ENCODE measurements around the gene PDE6B. TPM values are rescaled to one million over a fixed set of nuclear protein-coding genes. Genes with fewer than 3 reads are reported as not detected.

The PDE6B gene
- total RNA-seq, 1 donor from 2014 or later, result 2.1 TPM

DNA sequence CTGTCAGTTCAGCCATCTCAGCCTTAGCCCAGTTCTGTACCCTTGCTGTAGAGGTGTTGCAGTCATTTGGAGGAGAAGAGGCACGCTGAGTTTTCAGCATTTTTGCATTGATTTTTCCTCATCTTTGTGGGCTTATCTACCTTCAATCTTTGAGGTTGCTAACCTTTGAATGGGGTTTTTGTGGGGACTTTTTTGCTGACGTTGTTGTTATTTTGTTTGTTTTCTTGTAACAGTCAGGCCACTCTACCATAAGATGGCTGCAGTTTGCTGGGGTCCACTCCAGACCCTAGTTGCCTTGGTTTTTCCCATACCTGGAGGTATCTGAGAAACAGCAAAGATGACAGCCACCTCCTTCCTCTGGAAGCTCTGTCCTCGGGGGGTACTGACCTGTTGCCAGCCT, 26.4 kb upstream of the PDE6B start:
- DNase-seq (no peak), ATAC-seq (no peak)
- intact Hi-C loops (cut with micrococcal nuclease), result no loop called here

DNA sequence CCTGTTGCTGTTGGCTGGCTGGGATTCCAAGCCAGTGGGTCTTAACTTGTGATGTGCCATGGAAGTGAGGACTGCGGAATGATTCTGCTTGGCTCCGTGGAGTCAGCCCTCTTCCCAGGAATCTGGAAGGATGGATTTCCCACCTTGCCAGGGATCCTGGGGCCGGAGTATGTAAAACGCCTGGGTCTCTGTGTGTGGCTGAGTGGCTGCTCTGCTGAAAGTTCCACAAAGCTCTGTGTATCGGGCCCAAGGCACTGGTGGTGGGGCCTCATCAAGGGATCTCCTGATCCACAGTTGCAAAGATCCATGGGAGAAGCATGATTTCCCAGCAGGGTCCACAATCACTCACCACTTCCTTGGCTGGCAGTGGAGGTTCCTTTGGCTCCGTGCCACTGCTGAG, 25.2 kb upstream of the PDE6B start:
- intact Hi-C loops (cut with micrococcal nuclease), result no loop called here
- DNase-seq (no peak), ATAC-seq (no peak)

DNA sequence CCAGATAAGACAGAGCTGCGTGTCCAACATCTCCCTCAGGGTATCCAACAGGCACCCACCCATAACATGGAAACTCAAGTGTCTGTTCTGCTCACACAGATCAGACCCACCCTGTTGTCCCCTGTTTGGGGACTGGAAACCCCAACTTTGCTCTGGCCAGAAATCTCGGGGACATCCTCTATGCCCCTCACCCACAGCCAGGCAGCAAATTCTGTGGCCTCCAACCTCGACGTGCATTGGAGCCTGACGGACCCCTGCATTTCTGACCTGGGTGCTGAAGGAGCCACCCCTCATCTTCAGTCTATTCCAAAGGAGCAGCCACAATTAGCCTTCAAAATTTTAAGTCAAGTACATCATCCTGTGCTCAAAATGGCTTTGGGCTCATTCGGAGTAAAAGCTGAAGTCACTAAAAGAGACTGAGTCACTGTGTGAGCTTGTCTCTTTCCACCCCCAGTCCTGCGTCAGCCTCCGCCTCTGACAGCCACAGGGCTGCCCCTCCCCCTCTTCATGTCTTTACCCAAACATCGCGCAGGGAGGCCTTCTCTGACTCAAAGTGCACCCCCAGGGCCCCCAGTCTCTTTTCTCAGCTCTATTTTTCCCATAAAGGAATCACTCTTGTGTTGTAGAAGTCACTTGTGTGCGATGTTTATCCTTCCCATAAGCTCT, 24.4 kb upstream of the PDE6B start:
- no peak for ATAC-seq
- intact Hi-C loops (cut with micrococcal nuclease), result no loop called here

DNA sequence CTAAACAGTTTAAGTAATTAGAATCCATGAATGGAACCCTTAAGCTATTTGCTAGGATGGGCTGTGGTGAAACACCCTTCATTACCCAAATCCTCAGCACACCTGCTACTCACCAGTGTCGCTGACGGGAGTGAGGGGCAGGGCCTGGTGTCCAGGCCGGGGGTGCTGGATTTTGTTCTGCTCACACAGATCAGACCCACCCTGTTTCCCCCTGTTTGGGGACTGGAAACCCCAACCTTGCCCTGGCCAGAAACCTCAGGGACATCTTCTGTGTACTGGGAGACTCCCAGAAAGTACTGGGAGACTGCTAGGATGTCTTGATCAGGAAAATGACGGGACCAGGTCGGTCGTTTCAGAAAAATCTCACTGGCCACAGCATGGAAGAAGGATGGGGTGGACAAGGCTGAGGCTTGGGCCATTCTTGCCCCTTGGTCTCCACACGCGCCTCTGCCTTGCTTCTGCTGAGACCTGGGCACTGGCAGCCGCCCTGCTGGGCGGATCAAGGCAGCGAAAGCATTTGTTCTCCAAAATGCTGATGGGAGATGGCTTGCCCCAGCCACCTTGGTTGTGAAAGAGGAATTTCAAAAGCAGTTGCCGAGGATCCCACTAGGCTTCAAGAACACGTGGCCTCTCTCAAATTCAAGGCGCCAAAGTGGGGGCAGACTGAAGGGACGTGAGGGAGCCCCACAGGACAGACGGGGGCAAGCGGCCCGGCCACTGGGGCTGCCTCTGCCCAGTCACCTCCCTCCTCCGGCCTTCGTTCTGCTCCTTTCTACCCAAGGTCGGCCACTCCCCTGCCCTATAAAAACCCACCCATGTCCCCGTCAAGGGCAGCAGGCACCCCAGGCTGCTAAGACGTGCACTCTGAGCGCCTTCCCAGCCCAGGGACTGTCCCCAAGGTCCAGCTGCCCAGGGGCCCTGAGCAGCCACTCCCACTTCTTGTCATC, 23.5 kb upstream of the PDE6B start:
- DNase-seq (no peak), ATAC-seq (no peak)
- intact Hi-C loops (cut with micrococcal nuclease), result no loop called here

More for the DNA sequence above, 24.4 kb upstream of the PDE6B start:
- DNase-seq, result no peak

DNA sequence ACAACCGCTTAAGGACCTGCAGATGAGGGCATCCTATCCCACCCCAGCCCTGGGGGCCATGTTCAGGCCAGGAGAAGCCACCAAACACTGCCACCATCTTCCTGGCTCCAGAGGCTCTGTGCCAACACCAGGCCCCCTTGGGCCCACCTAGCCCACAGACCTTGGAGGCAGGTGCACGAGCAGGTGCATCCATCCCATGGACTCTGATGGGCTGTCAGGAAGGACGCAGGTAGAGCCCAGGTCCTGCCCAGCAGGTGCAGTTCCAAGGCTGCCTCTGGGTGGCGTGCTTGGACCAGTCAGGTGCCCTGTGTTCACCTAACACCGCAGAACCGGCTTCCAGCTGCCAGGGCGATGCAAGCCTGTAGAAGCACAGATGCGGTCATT, 22.8 kb upstream of the PDE6B start:
- intact Hi-C loops (cut with micrococcal nuclease), result no loop called here
- peak; percentile 44 for DNase-seq
- no peak for ATAC-seq

DNA sequence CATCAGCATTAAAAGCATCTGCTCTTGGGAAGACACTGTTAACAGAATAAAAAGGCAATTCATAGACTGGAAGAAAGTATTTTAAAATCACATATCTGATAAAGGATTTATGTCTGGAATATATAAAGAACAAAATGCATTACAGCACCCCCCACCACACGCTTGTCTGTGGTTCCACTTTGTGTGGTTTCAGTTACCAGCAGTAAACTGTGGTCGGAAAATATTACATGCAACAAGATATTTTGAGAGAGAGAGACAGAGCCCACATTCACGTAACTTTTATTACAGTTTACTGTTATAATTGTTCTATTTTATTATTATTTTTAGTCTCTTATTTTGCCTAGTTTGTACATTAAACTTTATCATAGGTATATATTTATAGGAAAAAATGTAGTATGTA, 21.2 kb upstream of the PDE6B start:
- DNase-seq, result no peak
- intact Hi-C loops (cut with micrococcal nuclease), result no loop called here
- no peak for ATAC-seq

DNA sequence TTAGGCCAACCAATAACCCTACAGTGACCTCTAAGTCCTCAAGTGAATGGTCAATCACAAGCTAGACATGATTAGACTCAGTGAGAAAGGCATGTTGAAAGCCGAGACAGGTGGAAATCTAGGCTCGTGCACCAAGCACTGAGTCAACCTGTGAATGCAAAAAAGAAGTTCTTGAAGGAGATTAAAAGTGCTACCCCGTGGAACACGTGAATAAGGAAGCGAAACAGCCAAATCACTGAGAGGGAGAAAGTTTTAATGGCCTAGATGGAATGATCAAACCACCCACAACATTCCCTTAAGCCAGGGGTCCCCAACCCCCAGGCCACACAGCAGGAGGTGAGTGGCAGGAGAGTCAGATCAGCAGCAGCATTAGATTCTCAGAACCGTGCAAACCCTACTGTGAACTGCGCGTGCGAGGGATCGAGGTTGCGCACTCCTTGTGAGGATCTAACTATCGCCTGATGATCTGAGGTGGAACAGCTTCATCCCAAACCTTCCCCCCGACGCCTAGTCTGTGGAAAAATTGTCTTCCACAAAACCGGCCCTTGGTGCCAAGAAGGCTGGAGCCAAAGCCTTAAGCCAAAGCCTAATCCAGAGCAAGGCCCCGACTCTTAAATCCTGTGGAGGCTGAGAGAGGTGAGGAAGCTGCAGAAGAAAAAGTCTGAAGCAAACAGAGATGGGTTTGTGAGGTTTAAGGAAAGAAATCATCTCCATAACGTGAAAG, 19.5 kb upstream of the PDE6B start:
- DNase-seq, result no peak
- intact Hi-C loops (cut with micrococcal nuclease), result no loop called here
- ATAC-seq, result no peak

DNA sequence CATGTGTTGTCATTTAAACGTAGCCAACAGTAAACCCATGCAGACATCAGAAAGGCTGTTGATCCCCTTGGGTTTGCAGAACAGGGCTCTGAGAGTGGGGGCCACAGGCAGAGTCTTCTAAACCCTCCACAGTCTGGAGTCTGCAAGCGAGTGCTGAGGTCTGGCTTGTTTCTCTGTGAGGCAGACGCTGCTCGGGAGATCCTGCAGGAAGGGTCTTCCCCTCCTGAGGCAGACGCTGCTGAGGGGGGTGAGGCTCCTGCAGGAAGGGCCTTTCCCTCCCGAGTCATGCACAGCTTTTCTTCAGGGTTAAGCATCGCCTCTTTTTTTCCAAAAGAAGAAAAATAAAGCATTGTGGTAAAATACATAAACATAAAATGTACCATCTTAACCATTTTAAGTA, 17.1 kb upstream of the PDE6B start:
- ATAC-seq (no peak), DNase-seq (no peak)
- intact Hi-C loops (cut with micrococcal nuclease), result no loop called here

DNA sequence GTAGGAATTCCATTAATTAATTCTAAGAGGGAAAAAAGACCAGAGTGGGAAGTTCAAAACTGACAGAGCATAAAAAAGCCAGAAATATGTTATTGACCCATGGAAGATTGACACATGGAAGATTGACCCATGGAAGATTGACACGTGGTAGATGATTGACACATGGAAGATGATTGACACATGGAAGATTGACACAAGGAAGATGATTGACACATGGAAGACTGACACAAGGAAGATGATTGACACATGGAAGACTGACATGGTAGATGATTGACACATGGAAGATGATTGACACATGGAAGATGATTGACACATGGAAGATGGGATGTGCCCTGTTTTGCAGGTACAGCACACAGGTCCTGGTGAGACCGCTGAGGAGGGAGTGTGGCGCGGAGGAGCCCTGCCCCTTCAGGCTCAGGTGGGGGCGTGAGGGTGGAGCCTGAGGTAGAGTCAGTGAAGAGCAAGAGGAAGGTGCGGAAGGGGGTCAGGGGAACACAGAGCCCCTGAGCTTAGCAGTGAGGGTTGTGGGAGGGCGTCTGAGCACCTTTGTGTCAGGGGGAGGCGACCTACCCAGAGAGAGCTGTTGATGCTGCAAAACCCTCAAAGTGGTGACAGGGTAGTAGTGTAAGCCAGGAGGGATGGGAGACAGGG, 15.8 kb upstream of the PDE6B start:
- DNase-seq, result no peak

DNA sequence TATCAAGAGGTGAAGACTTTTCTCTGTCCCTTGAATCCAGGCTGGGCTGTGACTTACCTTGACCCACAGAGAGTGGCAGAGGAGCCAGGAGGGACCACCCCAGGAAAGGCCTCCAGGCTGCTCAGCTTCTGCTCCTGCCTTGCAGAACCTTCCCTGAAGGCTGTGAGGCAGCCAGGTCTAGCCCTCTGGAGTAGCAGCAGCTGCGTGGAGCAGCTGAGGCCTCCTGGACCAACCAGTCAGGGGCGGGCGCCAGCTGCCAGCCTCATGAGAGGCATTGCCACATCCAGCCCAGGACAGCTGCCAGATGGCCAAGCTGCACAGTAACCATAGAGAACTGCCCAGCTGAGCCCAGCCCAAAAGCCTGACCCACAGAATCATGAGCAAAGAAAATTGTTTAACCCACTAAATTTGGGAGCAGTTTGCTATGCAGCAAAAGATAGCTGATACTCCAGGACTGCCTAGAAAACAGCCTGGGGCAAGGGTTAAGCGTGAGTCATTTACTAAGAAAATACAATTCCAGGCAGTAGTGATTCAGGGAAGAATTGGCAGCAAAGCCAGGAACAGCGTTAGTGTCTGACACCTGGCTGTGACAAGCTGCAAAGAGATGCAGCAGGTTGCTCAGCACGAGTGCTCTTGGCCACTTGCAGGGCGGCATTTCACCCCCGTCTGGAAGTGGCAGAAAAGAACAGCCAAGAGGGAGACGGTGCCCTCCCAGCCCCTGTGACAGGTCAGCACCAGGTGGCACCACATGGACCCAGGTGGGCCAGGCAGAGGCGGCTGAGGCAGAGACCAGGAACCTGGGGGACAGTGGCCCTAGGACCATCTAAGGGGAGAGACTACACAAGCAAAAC, 14.7 kb upstream of the PDE6B start:
- no peak for DNase-seq
- intact Hi-C loops (cut with micrococcal nuclease), result no loop called here
- ATAC-seq, result no peak

More for the DNA sequence above, 15.8 kb upstream of the PDE6B start:
- ATAC-seq, result no peak
- intact Hi-C loops (cut with micrococcal nuclease), result no loop called here

DNA sequence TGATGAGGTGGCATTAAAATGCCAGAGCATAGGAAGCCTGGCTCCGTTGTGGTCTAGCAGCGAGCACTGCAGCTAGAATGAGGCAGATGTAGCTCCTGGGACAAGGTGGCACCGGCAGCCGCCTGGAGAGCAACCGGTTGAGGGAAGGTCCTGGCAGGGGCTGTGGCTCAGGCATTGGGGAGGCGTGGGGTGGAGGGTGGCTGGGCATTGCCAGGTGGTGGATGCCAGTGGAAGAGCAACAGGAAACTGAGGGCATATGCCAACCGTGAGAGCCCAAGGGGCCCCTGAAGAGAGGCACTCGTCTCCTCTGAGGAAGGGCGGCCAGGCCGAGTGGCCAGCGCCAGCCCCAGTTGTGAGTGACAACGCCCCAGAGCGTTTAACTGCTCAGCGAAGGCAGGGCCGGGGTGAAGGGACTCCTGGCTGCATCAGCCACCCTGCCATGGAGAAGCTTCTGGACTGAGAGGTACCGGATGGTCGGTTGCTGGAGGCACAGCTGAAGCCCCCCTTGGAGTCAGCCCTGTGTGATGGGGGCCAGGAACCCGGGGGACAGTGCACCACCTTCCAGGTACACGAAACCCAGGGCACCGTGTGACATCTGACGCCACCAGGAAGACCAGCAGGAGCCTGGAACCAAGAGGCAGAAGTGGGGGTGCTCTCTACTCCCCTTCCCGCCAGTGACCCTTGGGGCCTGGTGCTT, 13.2 kb upstream of the PDE6B start:
- DNase-seq (no peak), ATAC-seq (no peak)
- intact Hi-C loops (cut with micrococcal nuclease), result no loop called here

DNA sequence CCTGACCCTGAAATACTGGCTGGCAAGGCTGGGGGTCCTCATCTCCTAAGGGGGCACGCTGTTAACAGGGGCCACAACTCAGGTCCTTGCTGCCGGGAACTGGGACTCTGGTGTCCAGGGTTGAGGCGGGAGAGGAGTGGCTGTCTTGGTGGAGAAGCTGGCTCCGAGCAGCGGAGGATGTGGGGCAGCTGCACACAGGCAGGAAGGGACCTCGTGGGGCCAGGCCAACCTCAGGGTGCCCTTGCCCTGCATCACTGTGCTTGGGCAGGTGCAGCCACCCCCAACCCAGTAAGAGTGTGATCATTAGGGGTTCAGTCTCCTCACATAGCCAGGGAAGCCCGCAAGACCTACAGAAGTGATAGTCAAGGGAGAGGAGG, 12.6 kb upstream of the PDE6B start:
- no peak for ATAC-seq
- intact Hi-C loops (cut with micrococcal nuclease), result no loop called here
- DNase-seq, result no peak

DNA sequence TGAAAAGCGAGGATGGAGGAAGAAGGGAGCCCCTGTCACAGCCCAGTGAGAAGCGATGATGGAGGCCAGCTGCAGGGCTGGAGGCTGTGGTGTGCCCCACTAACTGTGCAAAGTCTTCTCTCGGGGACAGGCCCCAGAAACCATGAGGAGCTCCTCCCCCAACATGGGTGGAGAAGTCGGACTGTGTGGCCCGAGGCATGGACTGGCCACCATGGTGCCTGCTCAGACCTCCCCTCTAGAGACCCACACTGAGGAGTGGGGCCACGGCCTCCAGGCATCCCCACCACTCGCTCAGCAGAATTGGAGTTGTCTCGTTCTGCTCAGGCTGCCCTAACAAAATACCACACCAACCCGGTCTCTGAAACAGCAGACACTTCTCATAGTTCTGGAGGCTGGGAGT, 12.2 kb upstream of the PDE6B start:
- ATAC-seq (no peak), DNase-seq (no peak)
- intact Hi-C loops (cut with micrococcal nuclease), result no loop called here

DNA sequence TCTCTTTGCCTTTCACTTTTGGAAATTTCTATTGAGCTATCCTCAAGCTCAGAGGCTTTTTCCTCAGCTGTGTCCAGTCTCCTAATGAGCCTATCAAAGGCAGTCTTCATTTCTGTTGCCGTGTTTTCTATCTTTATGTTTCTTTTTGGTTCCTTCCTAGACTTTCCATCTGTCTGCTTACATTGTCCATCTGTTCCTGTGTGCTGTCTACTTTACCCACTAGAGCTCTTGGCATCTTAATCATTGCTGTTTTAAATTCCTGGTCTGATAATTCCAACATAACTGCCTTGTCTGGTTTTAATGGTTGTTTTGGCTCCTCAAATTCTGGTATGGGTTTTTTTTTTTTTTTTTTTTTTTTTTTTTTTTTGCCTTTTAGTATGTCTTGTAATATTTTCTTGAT, 9.3 kb upstream of the PDE6B start:
- ATAC-seq, result no peak
- no peak for DNase-seq
- intact Hi-C loops (cut with micrococcal nuclease), result no loop called here

DNA sequence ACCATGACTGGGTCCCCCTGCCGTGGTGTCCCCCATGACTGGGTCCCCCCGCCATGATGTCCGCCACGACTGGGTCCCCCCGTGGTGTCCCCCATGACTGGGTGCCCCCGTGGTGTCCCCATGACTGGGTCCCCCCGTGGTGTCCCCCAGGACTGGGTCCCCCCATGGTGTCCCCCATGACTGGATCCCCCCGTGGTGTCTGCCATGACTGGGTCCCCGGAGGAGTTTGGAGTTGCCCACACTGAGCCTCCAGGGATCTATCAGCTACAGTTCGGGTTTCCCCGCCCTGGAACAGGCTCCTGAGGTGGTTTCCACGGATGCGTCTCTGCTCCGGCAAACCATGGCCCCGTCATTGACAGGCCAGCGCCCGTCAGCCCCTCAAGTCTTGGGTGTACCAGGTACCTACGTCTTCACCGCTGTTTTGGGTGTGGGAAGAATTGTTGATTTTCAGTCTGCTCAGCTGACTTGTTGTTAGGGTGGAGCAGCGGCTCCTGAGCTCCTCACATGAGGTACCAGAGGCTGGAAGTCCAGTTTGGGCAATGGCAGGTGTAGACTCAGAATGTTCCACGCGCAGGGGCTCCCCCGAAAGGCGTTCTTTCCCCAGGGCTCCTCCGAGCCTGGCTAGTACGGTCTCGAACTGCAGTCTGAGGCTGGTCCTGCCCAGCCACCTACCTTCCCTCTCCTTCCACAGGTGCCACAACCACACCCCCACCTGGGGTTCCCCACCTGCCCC, 8.3 kb upstream of the PDE6B start:
- intact Hi-C loops (cut with micrococcal nuclease), result no loop called here
- ATAC-seq, result no peak
- no peak for DNase-seq

DNA sequence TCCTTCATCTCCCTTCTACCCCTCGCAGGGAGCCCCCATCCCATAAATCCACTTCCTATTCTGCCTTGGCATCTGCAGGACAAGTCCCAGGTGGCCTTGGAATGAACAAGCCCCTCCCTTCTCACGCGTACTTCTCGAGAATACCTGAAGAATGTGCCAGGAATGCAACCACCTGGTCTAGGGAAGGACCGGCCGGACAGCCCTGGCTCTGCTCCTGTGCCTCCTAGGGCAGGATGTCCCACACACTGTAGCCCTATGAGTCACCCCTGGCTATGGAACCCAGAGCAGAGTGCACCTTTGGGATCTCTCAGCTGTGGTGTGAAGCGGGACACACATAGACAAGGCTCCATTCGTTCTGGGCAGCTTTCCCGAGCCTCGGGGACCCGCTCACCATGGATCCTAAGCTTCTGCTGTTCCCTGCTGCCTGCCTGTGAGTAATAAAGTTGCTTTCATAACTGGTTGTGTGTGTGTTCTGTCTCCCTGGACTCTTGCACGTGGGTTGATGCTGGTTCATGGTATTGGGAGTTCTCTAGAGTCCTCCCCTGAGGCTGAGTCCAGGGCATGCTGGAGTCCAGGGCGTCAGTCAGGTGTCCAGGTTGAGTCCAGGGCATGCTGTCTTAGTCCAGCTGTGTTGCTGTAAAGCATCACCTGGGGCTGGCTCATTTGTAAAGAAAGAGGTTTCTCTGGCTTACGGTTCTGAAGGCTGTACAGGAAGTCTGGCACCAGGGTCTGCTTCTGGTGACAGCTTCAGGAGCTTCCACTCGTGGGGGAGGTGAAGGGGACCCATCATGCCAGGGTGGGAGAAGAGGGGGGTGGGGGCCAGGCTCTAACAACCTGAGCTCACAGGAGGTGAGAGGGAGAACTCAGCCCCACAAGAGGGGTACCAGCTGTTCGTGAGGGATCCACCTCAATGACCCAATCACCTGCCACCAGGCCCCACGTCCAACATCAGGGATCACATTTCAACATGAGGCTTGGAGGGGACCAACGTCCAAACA, 7.4 kb upstream of the PDE6B start:
- DNase-seq, result no peak
- ATAC-seq, result no peak
- intact Hi-C loops (cut with micrococcal nuclease), result no loop called here
